Endothelial cell (in vitro differentiated cells): ENCODE data around the gene MISP. TPM values are rescaled to one million over a fixed set of nuclear protein-coding genes. Genes with fewer than 3 reads are reported as not detected.
A peak's percentile ranks its signal among the peaks of the same experiment; 100 is the strongest.
"Not testable (repeated sequence)": the region's sequence is repeated elsewhere in the genome, so short reads cannot be mapped to it uniquely, and the experiment has no call there.

Experiments used
- DNase-seq: peaks from one replicate; pipeline ENCODE4 v3.0.0; 2021; ENCODE audit warnings: low spot score
- H3K27ac Mint-ChIP-seq: one replicate; pipeline ENCODE4 v1.8.0; 2021; ENCODE audit warnings: mixed read lengths, inconsistent platforms; ENCODE audit not compliant: unreplicated experiment
- H3K27me3 Mint-ChIP-seq: one replicate; pipeline ENCODE4 v1.8.0; 2021; ENCODE audit warnings: mild to moderate bottlenecking, moderate library complexity, mixed read lengths, inconsistent platforms; ENCODE audit not compliant: unreplicated experiment
- H3K36me3 Mint-ChIP-seq: one replicate; pipeline ENCODE4 v1.8.0; 2021; ENCODE audit warnings: mild to moderate bottlenecking, low read depth, mixed read lengths, inconsistent platforms; ENCODE audit not compliant: unreplicated experiment
- H3K4me1 Mint-ChIP-seq: one replicate; pipeline ENCODE4 v1.8.0; 2021; ENCODE audit warnings: mild to moderate bottlenecking, mixed read lengths, inconsistent platforms; ENCODE audit not compliant: unreplicated experiment
- H3K4me3 Mint-ChIP-seq: one replicate; pipeline ENCODE4 v1.8.0; 2021; ENCODE audit warnings: mild to moderate bottlenecking, mixed read lengths, inconsistent platforms; ENCODE audit not compliant: unreplicated experiment
- H3K9me3 Mint-ChIP-seq: one replicate; pipeline ENCODE4 v1.8.0; 2021; ENCODE audit warnings: mixed read lengths, inconsistent platforms; ENCODE audit not compliant: unreplicated experiment
- CTCF ChIP-seq: fragments of 200-600 bp; sonication (generic); IDR thresholded peaks from one replicate; pipeline ENCODE4 v1.5.0; 2021; ENCODE audit warnings: antibody characterized with exemption; ENCODE audit not compliant: unreplicated experiment
- long read RNA-seq: library from polyadenylated mRNA; unstranded; transcript quantifications from one replicate; pipeline ENCODE4 v2.0.0, GENCODE V29; 2020; ENCODE audit not compliant: unreplicated experiment
- total RNA-seq: library from RNA; stranded (reverse); fragmentation: NEBNext Ultra II Directional; extraction: Animal tissue kit (Norgen Biotek cat#: 25700); gene quantifications from one replicate; pipeline ENCODE4 v1.2.1, GENCODE V29; 2021; ENCODE audit not compliant: unreplicated experiment

MISP gene
- not detected for total RNA-seq
- long read RNA-seq, result 0 reads

DNA sequence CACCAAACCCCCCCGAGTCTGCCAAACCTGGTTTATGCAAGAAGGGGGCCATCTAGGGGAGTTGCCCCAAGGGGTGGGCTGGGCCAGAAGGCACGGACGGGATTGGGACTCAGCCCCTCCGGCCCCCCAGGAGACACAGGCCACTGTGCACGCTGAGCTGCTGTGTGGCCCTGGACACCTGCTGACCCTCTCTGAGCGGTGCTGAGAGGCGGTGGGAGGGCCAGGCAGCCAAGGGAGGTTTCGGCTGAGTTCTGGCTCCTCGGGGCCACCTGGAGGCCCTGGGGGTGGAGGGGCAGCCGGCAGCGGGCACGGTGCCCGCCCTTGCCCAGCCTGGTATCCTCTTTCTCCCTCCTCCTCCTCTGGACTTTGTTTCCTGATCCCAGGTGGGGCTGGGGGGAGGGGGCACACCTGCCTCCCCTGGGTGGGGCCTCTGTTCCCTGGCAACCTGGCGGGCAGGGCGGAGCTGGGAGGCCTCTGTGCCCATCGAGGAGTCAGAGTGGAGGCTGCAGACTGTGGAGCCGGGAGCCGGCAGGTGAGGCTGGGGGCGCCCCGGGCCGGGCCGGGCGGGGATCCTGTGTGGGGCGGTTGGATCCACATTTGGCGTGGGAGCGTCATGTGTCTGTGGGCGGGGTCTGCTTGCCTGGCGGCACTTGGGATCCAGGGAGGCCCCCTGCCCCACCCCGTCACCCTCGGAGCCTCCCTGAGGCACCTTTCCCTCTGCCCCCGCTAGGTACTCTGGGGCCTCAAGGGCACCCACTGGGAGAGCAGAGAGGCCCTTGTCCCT, at the start of gene MISP:
Gene MISP, plus strand, starts transcription at position 473 of the 784 bp plus-strand sequence. CDS start 5,835 bp downstream, outside the sequence.
- Mint-ChIP-seq H3K27me3 (peaks cover 3% of the 10 kb centered on the region), H3K4me1 (no peaks in the 10 kb centered on the region), H3K4me3 (no peak within 1 kb of the TSS), H3K9me3 (no peaks in the 10 kb centered on the region), H3K36me3 (peaks cover 1% of the 10 kb centered on the region), H3K27ac (no peak within 1 kb of the TSS)
- DNase-seq, result no peak
- no peak for TF ChIP-seq CTCF

DNA sequence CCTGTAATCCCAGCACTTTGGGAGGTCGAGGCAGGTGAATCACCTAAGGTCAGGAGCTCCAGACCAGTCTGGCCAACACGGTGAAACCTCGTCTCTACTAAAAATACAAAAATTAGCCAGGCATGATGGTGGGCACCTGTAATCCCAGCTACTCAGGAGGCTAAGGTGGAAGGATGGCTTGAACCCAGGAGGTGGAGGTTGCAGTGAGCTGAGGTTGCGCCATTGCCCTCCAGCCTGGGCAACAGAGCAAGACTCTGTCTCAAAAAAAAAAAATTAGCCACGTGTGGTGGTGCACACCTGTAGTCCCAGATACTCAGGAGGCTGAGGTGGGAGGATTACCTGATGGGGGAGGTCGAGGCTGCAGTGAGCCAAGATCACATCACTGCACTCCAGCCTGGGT, 48.1 kb upstream of the MISP start:
- not testable (repeated sequence) for H3K4me1 Mint-ChIP-seq, H3K4me3 Mint-ChIP-seq, H3K9me3 Mint-ChIP-seq, DNase-seq, H3K36me3 Mint-ChIP-seq, H3K27me3 Mint-ChIP-seq
- H3K27ac Mint-ChIP-seq, result peak overlapping the region; percentile 70

GRCh38 chr19:703329-703650, 47.6 kb upstream of the MISP start:
- TF ChIP-seq CTCF, result no peak
- Mint-ChIP-seq H3K36me3 (no peaks in the 10 kb centered on the region), H3K4me1 (peaks cover 6% of the 10 kb centered on the region), H3K4me3 (no peak overlapping the region), H3K9me3 (no peaks in the 10 kb centered on the region), H3K27ac (no peak overlapping the region), H3K27me3 (no peaks in the 10 kb centered on the region)
- no peak for DNase-seq

DNA sequence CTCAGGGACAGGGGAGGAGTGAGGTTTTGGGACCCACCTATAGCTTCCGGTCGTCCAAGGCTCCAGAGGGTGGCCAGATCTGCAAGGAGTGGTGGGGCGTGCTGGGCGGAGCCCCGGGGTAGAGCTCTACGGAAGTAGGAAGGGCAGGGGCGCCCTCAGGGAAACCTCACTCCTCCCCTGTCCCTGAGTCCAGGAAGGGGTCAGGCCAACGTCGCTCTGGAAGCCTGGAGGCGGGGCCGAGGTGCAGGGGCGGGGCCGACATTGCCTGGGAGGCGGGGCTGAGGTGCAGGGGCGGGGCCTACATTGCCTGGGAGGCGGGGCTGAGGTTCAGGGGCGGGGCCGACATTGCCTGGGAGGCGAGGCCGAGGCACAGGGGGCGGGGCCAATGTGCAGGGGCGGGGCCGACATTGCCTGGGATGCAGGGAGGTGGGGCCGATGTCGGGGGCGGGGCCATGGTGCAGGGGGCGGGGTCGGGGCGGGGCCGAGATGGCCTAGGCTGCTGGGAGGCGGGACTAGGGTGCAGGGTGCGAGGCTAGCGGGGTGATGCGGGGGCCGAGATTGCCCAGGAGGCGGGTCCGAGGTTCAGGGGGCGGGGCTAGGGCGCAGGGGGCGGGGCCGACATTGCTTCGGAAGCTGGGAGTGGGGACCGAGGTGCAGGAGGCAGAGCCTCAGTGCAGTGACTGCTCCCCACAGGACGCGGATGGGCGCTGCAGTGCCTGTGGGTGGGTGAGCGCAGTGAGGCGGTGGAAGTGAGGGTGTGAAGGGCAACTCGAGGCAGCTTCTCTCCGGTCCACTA, 47.1 kb upstream of the MISP start:
- Mint-ChIP-seq H3K4me3 (no peak overlapping the region), H3K27me3 (no peaks in the 10 kb centered on the region), H3K4me1 (peaks cover 6% of the 10 kb centered on the region), H3K27ac (no peak overlapping the region), H3K9me3 (no peaks in the 10 kb centered on the region), H3K36me3 (no peaks in the 10 kb centered on the region)
- peak; percentile 66 for DNase-seq
- no peak for TF ChIP-seq CTCF

- Mint-ChIP-seq H3K4me1 (peaks cover 6% of the 10 kb centered on the region), H3K36me3 (no peaks in the 10 kb centered on the region), H3K27me3 (no peaks in the 10 kb centered on the region), H3K9me3 (no peaks in the 10 kb centered on the region), H3K4me3 (no peak overlapping the region), H3K27ac (no peak overlapping the region)
- no peak for TF ChIP-seq CTCF
- no peak for DNase-seq
Observed at GRCh38 chr19:704447-704741, 46.5 kb upstream of the MISP start.
